HCT116 (cell line): Measurements from ENCODE around the gene UBE2R2. TPM values are rescaled to one million over a fixed set of nuclear protein-coding genes. Genes with fewer than 3 reads are reported as not detected.
"Not testable (repeated sequence)": the region's sequence is repeated elsewhere in the genome, so short reads cannot be mapped to it uniquely, and the experiment has no call there.

ENCODE experiments used
- ATAC-seq: fragments of 200-7000 bp; cut with Tn5 transposase; 2 replicates; pipeline ENCODE4 v1.9.1; 2020; ENCODE audit warnings: mild to moderate bottlenecking, moderate library complexity
- BruUV-seq: library from RNA; stranded (reverse); fragments of 400-500 nt; replicated peaks from 2 replicates; lab custom pipeline; 2021; lab: Mats Ljungman, UMichigan
- CTCF ChIA-PET: fragments of 300-600 bp; sonication (Branson Sonifier 250); formaldehyde crosslinking; loops from one replicate; lab custom pipeline; 2021; ENCODE audit warnings: antibody characterized with exemption; lab: Charles Lee
- POLR2A ChIA-PET: fragments of 300-600, 350-600 bp; sonication (Branson Sonifier 250); formaldehyde crosslinking; loops from one replicate; lab custom pipeline; 2021; ENCODE audit warnings: antibody characterized with exemption; lab: Charles Lee
- RAD21 ChIA-PET, 2 experiments: fragments of 300-600 bp; sonication (Branson Sonifier 250); formaldehyde crosslinking; loops; one replicate each; lab custom pipeline; 2023; ENCODE audit warnings: low total read pairs in 2 of 2; ENCODE audit not compliant: uncharacterized antibody in 2 of 2, unreplicated experiment in 2 of 2, low non-redundant PET in 1 of 2; lab: Charles Lee
- DNase-seq: peaks from one replicate; pipeline ENCODE4 v3.0.0-alpha.2; 2010; ENCODE audit warnings: low read depth, low spot score
- H2AFZ ChIP-seq: fragments of 200-600 bp; shearing (Covaris generic), sonication (generic); 2 replicates; pipeline ENCODE4 v1.6.1; 2017; ENCODE audit warnings: low read depth, mixed run types, mixed read lengths, antibody characterized with exemption, low read length; ENCODE audit not compliant: poor library complexity, severe bottlenecking
- H3K27ac ChIP-seq: 2 replicates; pipeline ENCODE4 v1.5.1; 2012; ENCODE audit warnings: low read depth, low read length
- H3K27me3 ChIP-seq: fragments of 200-600 bp; sonication (generic); 2 replicates; pipeline ENCODE4 v1.6.1; 2016; ENCODE audit warnings: mixed run types, low read length, mixed read lengths; ENCODE audit not compliant: insufficient read depth
- H3K36me3 ChIP-seq, 2 experiments: fragments of 200-500 bp in 1 of 2; fragments of 200-600 bp in 1 of 2; sonication (Bioruptor generic) in 1 of 2; sonication (generic) in 1 of 2; 2 replicates each; pipeline versions ENCODE4 v1.5.1 to v1.6.1; 2014 to 2016; ENCODE audit warnings: low read length in 2 of 2, inconsistent platforms in 1 of 2, mixed read lengths in 1 of 2, mixed run types in 1 of 2; ENCODE audit not compliant: insufficient read depth in 2 of 2, control insufficient read depth in 1 of 2
- H3K4me1 ChIP-seq, 2 experiments: fragments of 200-600 bp in 1 of 2; sonication (generic) in 1 of 2; 2 replicates each; pipeline versions ENCODE4 v1.5.1 to v1.6.1; 2012 to 2017; ENCODE audit warnings: low read length in 2 of 2, inconsistent platforms in 1 of 2, mild to moderate bottlenecking in 1 of 2, mixed read lengths in 1 of 2, mixed run types in 1 of 2, moderate library complexity in 1 of 2; ENCODE audit not compliant: insufficient read depth in 2 of 2, control insufficient read depth in 1 of 2
- H3K4me2 ChIP-seq: fragments of 200-600 bp; sonication (generic); 2 replicates; pipeline ENCODE4 v1.6.1; 2017; ENCODE audit warnings: mixed run types, low read length, mixed read lengths
- H3K4me3 ChIP-seq, 2 experiments: fragments of 200-600 bp in 1 of 2; sonication (generic) in 1 of 2; replicated peaks in 1 of 2; 2 replicates each; pipeline ENCODE4 v1.5.1; 2011 to 2016; ENCODE audit warnings: low read length in 2 of 2, control low read depth in 1 of 2, low read depth in 1 of 2, mild to moderate bottlenecking in 1 of 2, mixed read lengths in 1 of 2, mixed run types in 1 of 2
- H3K79me2 ChIP-seq: fragments of 200-600 bp; sonication (generic); 2 replicates; pipeline ENCODE4 v1.6.1; 2017; ENCODE audit warnings: mild to moderate bottlenecking, mixed run types, low read length, moderate library complexity, mixed read lengths; ENCODE audit not compliant: insufficient read depth
- H3K9ac ChIP-seq: fragments of 200-600 bp; sonication (generic); 2 replicates; pipeline ENCODE4 v1.6.1; 2016; ENCODE audit warnings: low read length, mixed read lengths
- H3K9me2 ChIP-seq: fragments of 200-600 bp; sonication (generic), shearing (Covaris generic); 2 replicates; pipeline ENCODE4 v1.6.1; 2017; ENCODE audit warnings: mixed run types, mild to moderate bottlenecking, moderate library complexity; ENCODE audit not compliant: insufficient read depth
- H3K9me3 ChIP-seq, 2 experiments: fragments of 200-500 bp in 1 of 2; fragments of 200-600 bp in 1 of 2; sonication (Bioruptor generic) in 1 of 2; sonication (generic) in 1 of 2; 2 replicates each; pipeline ENCODE4 v1.6.1; 2014 to 2017; ENCODE audit warnings: low read length in 2 of 2, mixed read lengths in 2 of 2, inconsistent platforms in 1 of 2, low read depth in 1 of 2, mild to moderate bottlenecking in 1 of 2, mixed run types in 1 of 2, moderate library complexity in 1 of 2; ENCODE audit not compliant: control insufficient read depth in 1 of 2, insufficient read depth in 1 of 2
- H4K20me1 ChIP-seq: fragments of 200-600 bp; sonication (generic), shearing (Covaris generic); 2 replicates; pipeline ENCODE4 v1.6.1; 2017; ENCODE audit warnings: mixed run types, mild to moderate bottlenecking, moderate library complexity; ENCODE audit not compliant: insufficient read depth
- CBX3 ChIP-seq: IDR thresholded peaks from 2 replicates; pipeline ENCODE4 v1.6.1; 2012; ENCODE audit warnings: low read depth
- CTCF ChIP-seq, 3 experiments: fragments of 200-600 bp in 1 of 3; sonication (generic) in 1 of 3; IDR thresholded peaks in 2 of 3; conservative IDR thresholded peaks in 1 of 3; 2 replicates each; pipeline ENCODE4 v1.5.1; 2012 to 2017; ENCODE audit warnings: low read depth in 2 of 3, low read length in 2 of 3, antibody characterized with exemption in 1 of 3, borderline replicate concordance in 1 of 3, control low read depth in 1 of 3, mild to moderate bottlenecking in 1 of 3, mixed read lengths in 1 of 3, mixed run types in 1 of 3, moderate library complexity in 1 of 3; ENCODE audit not compliant: insufficient read depth in 1 of 3
- EGR1 ChIP-seq: IDR thresholded peaks from 2 replicates; pipeline ENCODE4 v1.6.1; 2012; ENCODE audit warnings: low read depth
- EZH2phosphoT487 ChIP-seq: fragments of 200-600 bp; IDR thresholded peaks from 2 replicates; pipeline ENCODE4 v1.6.1; 2018; ENCODE audit warnings: antibody characterized with exemption, borderline replicate concordance
- FOSL1 ChIP-seq: IDR thresholded peaks from 2 replicates; pipeline ENCODE4 v1.6.1; 2012; ENCODE audit warnings: low read depth
- SIN3A ChIP-seq: IDR thresholded peaks from 2 replicates; pipeline ENCODE4 v1.6.1; 2012; ENCODE audit warnings: low read depth
- SP1 ChIP-seq: IDR thresholded peaks from 2 replicates; pipeline ENCODE4 v1.6.1; 2012; ENCODE audit warnings: low read depth
- SRF ChIP-seq: IDR thresholded peaks from 2 replicates; pipeline ENCODE4 v1.6.1; 2012; ENCODE audit warnings: low read depth
- YY1 ChIP-seq: IDR thresholded peaks from 2 replicates; pipeline ENCODE4 v1.6.1; 2011; ENCODE audit warnings: low read length, low read depth, moderate library complexity, mild to moderate bottlenecking; ENCODE audit not compliant: insufficient replicate concordance; ENCODE audit errors: extremely low read depth
- ZFX ChIP-seq: fragments of 450-650 bp; IDR thresholded peaks from 2 replicates; pipeline ENCODE4 v1.6.1; 2017
- ZNF274 ChIP-seq: fragments of 200-500 bp; sonication (Bioruptor generic); IDR thresholded peaks from 2 replicates; pipeline ENCODE4 v1.6.1; 2014; ENCODE audit warnings: mild to moderate bottlenecking, low read depth, low read length, inconsistent platforms
- intact Hi-C: fragments of 100-400 bp; cut with micrococcal nuclease; formaldehyde crosslinking; loops from 2 replicates; pipeline ENCODE4 v1.10.0; 2022
- total RNA-seq: library from RNA; stranded (reverse); gene quantifications from one replicate; pipeline ENCODE4 v1.2.1, GENCODE V29; 2021; ENCODE audit not compliant: unreplicated experiment

UBE2R2 gene
- total RNA-seq, 1 experiment from 2014 or later: 47.0 TPM

GRCh38 chr9:33956544-33956943 is 139.6 kb downstream of the UBE2R2 start:
- ChIA-PET RAD21 (no interaction called here), POLR2A (no interaction called here), CTCF (no interaction called here)
- Histone ChIP-seq H3K9me2 (no peaks in the 10 kb centered on the region), H3K79me2 (peaks cover 22% of the 10 kb centered on the region; the same call in 1 of the 2 replicates), H4K20me1 (peaks cover 6% of the 10 kb centered on the region; the same call in 1 of the 2 replicates), H3K27me3 (no peaks in the 10 kb centered on the region), H3K9ac (no peak overlapping the region), H3K9me3 (no peaks in the 10 kb centered on the region), H3K36me3 (peaks cover 10 to 20% of the 10 kb centered on the region in 2 experiments; a peak in 3 of 4 replicates), H3K4me2 (no peak overlapping the region), H3K27ac (no peak overlapping the region), H2AFZ (no peak overlapping the region), H3K4me1 (no peaks in the 10 kb centered on the region), H3K4me3 (no peak overlapping the region)
- no TSS peak for BruUV-seq
- DNase-seq: no peak
- intact Hi-C loops: no loop called here
- no peak for TF ChIP-seq YY1
- no peak for TF ChIP-seq SP1
- no peak for TF ChIP-seq SRF
- TF ChIP-seq FOSL1: no peak
- ATAC-seq: no peak

- H3K9me2 ChIP-seq: no peaks in the 10 kb centered on the region
- ChIA-PET RAD21 (no interaction called here), CTCF (no interaction called here), POLR2A (no interaction called here)
- ATAC-seq (no peak), DNase-seq (no peak)
- peaks cover 3% of the 10 kb centered on the region; the same call in 1 of the 2 replicates for H3K79me2 ChIP-seq
- no peak overlapping the region for H3K9ac ChIP-seq
- no peak overlapping the region for H3K4me3 ChIP-seq
- H3K27me3 ChIP-seq: no peaks in the 10 kb centered on the region
- H3K9me3 ChIP-seq: no peaks in the 10 kb centered on the region
- no peak overlapping the region for H3K4me2 ChIP-seq
- no peaks in the 10 kb centered on the region for H3K4me1 ChIP-seq
- no peaks in the 10 kb centered on the region for H4K20me1 ChIP-seq
- TF ChIP-seq CTCF (IDR thresholded peaks at IDR 0.05 in 2 of 3, conservative IDR thresholded peaks at IDR 0.05 in 1 of 3; ENCODE audit: borderline replicate concordance in 1 of 3, insufficient read depth in 1 of 3, low read depth in 2 of 3, low read length in 2 of 3): no peak
- TF ChIP-seq EGR1: no peak
- TF ChIP-seq ZFX: no peak
- TF ChIP-seq CBX3: no peak
- TF ChIP-seq SIN3A: no peak
- TF ChIP-seq ZNF274: no peak
- no peak for TF ChIP-seq EZH2phosphoT487
- H3K27ac ChIP-seq: no peak overlapping the region
- no peak overlapping the region for H2AFZ ChIP-seq
- intact Hi-C loops: no loop called here
- peaks cover 10 to 13% of the 10 kb centered on the region in 2 experiments; a peak in 3 of 4 replicates for H3K36me3 ChIP-seq
- no TSS peak for BruUV-seq
Measured at GRCh38 chr9:33959725-33960124, 142.8 kb downstream of the UBE2R2 start.

GRCh38 chr9:33962468-33962867 is 145.5 kb downstream of the UBE2R2 start:
- H3K9ac ChIP-seq, H3K36me3 ChIP-seq, CTCF ChIA-PET, H3K4me1 ChIP-seq, H3K9me2 ChIP-seq, H3K4me2 ChIP-seq, intact Hi-C loops, RAD21 ChIA-PET, H4K20me1 ChIP-seq, POLR2A ChIA-PET, H3K79me2 ChIP-seq, H3K27ac ChIP-seq, BruUV-seq, H3K9me3 ChIP-seq, H3K27me3 ChIP-seq, DNase-seq, H3K4me3 ChIP-seq, H2AFZ ChIP-seq, ATAC-seq: not testable (repeated sequence)
